PFSK-1 (cell line): ENCODE data around the gene HOXB6.

Source experiments
- FOXP2 ChIP-seq: optimal IDR thresholded peaks from 2 replicates; pipeline ENCODE3; 2011; ENCODE audit warnings: borderline replicate concordance, control low read depth, inconsistent platforms; ENCODE audit not compliant: insufficient read depth; ENCODE audit errors: extremely low read length, extremely low read depth
- POLR2AphosphoS5 ChIP-seq: IDR thresholded peaks from 2 replicates; pipeline ENCODE4 v1.6.1; 2012; ENCODE audit warnings: low read depth, mild to moderate bottlenecking, control low read depth, low read length, moderate library complexity
- SIN3A ChIP-seq: IDR thresholded peaks from 2 replicates; pipeline ENCODE4 v1.6.1; 2012; ENCODE audit warnings: mild to moderate bottlenecking, low read length, moderate library complexity, borderline replicate concordance; ENCODE audit not compliant: insufficient read depth
- TAF1 ChIP-seq: IDR thresholded peaks from 2 replicates; pipeline ENCODE4 v1.6.1; 2012; ENCODE audit warnings: low read length, control low read depth, borderline replicate concordance; ENCODE audit not compliant: insufficient read depth
- TF ChIP-seq, protein P1 (sequence below), 2 experiments: IDR thresholded peaks; 2 replicates each; pipeline versions ENCODE4 v1.6.1 to v1.8.0; 2011 to 2012; ENCODE audit warnings: low read depth in 2 of 2, low read length in 2 of 2, control low read depth in 1 of 2, inconsistent platforms in 1 of 2, mild to moderate bottlenecking in 1 of 2, moderate library complexity in 1 of 2; ENCODE audit not compliant: insufficient read depth in 1 of 2

Gene HOXB6

DNA sequence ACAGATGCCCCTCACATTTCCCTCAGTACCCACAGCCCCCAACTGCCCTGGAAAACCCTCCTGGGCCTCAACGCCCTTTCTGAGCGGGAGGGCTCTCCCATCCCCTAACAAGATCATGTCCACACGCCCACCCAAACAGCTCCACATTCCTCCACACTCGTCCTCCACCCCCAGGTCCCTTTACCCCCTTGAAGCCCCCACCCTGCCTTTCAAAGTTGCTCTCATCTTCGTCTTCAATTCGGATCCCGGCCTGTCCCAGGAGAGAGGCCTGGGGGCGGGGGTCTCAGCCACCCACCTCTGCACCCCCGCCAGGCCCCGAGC is 41.0 kb downstream of the HOXB6 start:
- TF ChIP-seq TAF1 (no peak), FOXP2 (no peak), SIN3A (no peak), POLR2AphosphoS5 (no peak)
- TF ChIP-seq, protein P1, sequence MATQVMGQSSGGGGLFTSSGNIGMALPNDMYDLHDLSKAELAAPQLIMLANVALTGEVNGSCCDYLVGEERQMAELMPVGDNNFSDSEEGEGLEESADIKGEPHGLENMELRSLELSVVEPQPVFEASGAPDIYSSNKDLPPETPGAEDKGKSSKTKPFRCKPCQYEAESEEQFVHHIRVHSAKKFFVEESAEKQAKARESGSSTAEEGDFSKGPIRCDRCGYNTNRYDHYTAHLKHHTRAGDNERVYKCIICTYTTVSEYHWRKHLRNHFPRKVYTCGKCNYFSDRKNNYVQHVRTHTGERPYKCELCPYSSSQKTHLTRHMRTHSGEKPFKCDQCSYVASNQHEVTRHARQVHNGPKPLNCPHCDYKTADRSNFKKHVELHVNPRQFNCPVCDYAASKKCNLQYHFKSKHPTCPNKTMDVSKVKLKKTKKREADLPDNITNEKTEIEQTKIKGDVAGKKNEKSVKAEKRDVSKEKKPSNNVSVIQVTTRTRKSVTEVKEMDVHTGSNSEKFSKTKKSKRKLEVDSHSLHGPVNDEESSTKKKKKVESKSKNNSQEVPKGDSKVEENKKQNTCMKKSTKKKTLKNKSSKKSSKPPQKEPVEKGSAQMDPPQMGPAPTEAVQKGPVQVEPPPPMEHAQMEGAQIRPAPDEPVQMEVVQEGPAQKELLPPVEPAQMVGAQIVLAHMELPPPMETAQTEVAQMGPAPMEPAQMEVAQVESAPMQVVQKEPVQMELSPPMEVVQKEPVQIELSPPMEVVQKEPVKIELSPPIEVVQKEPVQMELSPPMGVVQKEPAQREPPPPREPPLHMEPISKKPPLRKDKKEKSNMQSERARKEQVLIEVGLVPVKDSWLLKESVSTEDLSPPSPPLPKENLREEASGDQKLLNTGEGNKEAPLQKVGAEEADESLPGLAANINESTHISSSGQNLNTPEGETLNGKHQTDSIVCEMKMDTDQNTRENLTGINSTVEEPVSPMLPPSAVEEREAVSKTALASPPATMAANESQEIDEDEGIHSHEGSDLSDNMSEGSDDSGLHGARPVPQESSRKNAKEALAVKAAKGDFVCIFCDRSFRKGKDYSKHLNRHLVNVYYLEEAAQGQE (IDR thresholded peaks at IDR 0.05; ENCODE audit: insufficient read depth in 1 of 2, low read depth in 2 of 2, low read length in 2 of 2) = no peak

DNA sequence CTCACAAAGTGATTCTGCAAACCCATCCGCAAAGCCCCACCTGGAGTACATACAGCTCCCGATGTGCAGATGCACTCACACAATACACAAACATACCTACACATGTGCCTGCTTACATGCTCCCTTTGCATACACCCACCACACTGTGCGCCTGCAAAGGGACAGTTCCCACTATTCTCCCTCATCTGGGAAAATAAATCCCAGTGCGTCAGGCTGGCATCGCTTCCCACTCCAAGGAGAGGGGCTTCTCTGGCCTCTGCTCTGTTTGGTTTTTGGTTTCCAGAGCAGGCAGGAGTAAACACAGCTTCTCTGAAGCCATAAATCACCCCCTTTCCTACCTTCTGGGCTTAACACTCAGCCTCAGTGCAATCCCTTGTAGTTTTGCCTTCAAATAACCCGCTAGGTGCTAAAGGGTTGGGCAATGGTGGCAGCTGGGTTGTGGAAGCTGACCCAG is 41.4 kb downstream of the HOXB6 start:
- TF ChIP-seq FOXP2 (no peak), POLR2AphosphoS5 (no peak), SIN3A (no peak), TAF1 (no peak)
- TF ChIP-seq, protein P1 (IDR thresholded peaks at IDR 0.05; ENCODE audit: insufficient read depth in 1 of 2, low read depth in 2 of 2, low read length in 2 of 2) = no peak

DNA sequence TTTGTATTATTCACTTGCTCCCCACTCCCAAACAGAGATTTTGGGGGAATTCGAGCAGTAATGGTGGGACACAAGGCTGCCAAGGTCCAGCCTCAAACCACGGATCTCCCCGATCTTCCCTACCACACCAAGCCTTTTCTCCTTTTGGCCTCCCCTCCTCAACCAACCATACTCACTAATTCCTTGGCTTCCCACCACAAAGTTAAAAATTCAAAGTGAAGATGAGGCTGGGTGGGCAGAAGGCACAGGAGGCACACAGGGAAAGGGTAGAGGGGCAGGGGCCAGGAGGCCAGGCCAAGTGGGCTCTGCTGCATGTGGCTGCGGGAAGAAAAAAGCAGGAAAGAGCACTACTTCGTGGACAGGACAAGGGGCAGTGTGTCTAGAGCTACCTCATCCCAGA is 41.9 kb downstream of the HOXB6 start:
- no peak for TF ChIP-seq POLR2AphosphoS5

DNA sequence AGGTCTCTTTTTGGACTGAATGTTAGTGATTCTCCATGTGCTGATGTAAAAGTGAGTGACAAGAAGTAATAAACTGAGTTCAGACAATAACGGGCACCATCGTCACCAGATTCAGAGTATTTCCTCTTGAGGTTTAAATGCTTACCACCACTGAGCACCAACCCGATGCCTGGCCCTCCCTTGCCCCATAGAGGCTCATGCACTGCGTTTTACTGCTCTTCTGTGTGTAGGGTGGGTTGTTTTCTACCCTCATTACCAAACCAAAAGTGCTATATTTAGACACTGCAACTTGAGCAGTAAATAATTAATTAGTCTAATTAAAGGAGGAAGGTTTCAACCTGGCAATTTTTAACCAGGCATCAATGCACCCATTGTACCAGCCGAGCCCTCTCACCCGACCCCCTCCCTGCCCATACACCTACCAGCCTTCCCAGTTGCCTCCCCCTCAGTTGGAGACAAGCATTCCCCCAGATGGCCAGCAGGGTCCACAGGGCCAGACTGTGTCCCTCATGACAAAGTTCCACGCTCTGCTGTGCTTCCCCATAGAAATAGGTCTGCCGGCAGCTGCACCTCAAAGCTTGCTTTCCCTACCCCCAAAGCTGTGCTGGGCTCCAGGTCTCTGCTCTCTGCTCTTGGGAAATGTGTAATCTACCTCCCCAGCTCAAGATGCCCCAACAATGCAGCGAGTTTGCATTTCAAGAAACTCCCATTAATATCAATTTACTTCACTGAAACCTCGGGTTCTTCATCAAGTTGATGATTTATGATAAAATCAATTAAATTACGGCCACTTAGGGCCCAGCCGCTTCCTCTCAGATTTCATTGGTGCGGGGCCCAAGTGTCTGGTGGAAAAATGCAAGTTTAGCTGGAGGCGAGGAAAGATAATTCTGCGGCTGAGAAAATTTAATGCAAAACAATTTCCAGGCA is 42.6 kb downstream of the HOXB6 start:
- TF ChIP-seq, protein P1 (IDR thresholded peaks at IDR 0.05; ENCODE audit: insufficient read depth in 1 of 2, low read depth in 2 of 2, low read length in 2 of 2) = no peak
- TF ChIP-seq POLR2AphosphoS5 (no peak), SIN3A (no peak), TAF1 (no peak), FOXP2 (no peak)

DNA sequence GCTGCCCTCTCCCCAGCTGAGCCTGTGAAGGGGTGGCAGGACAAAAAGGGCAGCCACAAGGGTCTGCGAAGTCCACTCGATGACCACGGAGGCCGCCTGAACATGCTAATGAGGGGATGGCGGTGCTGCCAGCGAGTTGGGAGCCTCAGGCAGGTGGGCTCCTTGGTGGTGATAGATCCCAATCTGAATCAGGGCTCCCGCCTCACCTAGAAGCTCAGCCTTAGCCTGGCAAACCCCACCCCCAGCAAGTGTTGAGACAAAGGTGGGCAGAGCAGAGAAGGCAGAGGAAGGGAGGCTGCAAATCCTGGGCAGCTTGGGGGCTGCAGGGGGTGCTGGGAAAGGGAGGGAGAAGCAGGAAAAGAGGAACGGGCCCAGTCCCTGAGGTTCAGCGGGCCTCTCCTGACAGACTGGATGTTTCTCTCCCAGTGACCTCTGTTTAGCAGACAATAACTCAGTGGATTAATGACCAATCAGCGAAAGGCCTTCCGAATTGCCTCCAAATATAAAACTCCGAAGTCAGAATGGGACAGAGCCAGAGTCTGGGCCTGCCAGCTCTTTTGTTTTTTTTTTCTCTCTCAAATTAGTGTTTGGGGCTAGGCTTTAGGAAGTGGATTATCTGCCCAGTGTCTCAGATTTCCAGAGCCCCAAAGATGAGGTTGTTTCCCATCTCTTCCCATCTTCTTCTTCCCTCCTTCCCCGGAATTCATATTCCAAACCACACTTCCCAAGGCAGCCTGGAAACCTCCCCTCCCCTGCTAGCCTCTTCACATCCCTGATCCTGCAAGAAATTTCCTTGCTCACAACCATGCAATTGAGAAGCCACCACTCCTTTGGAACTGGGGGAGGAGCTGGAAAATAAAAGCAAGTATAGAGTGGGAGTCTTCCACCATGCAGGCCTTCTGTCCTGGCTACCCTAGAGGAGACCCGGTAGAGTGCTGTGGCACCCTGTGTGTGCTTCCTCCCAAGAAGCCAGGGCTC is 44.7 kb downstream of the HOXB6 start:
- TF ChIP-seq SIN3A (no peak), FOXP2 (no peak), TAF1 (no peak), POLR2AphosphoS5 (no peak)
- TF ChIP-seq, protein P1 (IDR thresholded peaks at IDR 0.05; ENCODE audit: insufficient read depth in 1 of 2, low read depth in 2 of 2, low read length in 2 of 2) = no peak
